K562 (cell line): ENCODE measurements around the gene TRPM6. TPM values are rescaled to one million over a fixed set of nuclear protein-coding genes. Genes with fewer than 3 reads are reported as not detected.

Experiments
- ATAC-seq: fragments of 200-7000 bp; cut with Tn5 transposase; 3 replicates; pipeline ENCODE4 v1.9.1; 2020; ENCODE audit warnings: moderate library complexity
- BruUV-seq: library from RNA; stranded (reverse); fragments of 400-500 nt; replicated peaks from 2 replicates; lab custom pipeline; 2021; lab: Mats Ljungman, UMichigan
- CTCF ChIA-PET: fragments of 300-600 bp; formaldehyde crosslinking; extraction: SDS; loops from one replicate; lab custom pipeline; 2021; ENCODE audit warnings: low intra/inter-chr PET ratio; lab: Yijun Ruan, JAX
- POLR2A ChIA-PET: fragments of 300-600, 350-650 bp; sonication (Branson Sonifier 250); formaldehyde crosslinking; extraction: SDS; loops from one replicate; lab custom pipeline; 2021; ENCODE audit warnings: antibody characterized with exemption, inconsistent platforms; lab: Yijun Ruan, JAX
- DNase-seq, 4 experiments: peaks; one replicate each; pipeline versions ENCODE4 v3.0.0 to v3.0.0-alpha.2; 2011 to 2018; ENCODE audit warnings: low spot score in 3 of 4, mixed read lengths in 3 of 4; ENCODE audit errors: extremely low read depth in 1 of 4
- FAIRE-seq: peaks from 2 replicates; lab custom pipeline; 2011; peaks lifted over from hg19 to GRCh38; lab: Jason Lieb, UNC
- H2AFZ ChIP-seq: 2 replicates; pipeline ENCODE4 v1.6.0; 2011; ENCODE audit warnings: low read depth, low read length, control low read depth, inconsistent platforms
- H3K27ac ChIP-seq: fragments of 200-600 bp; 3 replicates; pipeline ENCODE4 v1.8.0; 2011; ENCODE audit warnings: low read depth, mild to moderate bottlenecking, control low read depth, inconsistent platforms, low read length, moderate library complexity, mixed read lengths; ENCODE audit errors: extremely low read depth
- H3K27me3 ChIP-seq, 2 experiments: fragments of 300-600 bp in 1 of 2; 2 replicates in 1 of 2; 3 replicates in 1 of 2; pipeline versions ENCODE4 v1.6.0 to v1.8.0; 2011; ENCODE audit warnings: inconsistent platforms in 2 of 2, low read length in 2 of 2, mild to moderate bottlenecking in 1 of 2, mixed read lengths in 1 of 2, moderate library complexity in 1 of 2; ENCODE audit not compliant: control insufficient read depth in 2 of 2, insufficient read depth in 2 of 2
- H3K36me3 ChIP-seq: fragments of 300-600 bp; 3 replicates; pipeline ENCODE4 v1.8.0; 2011; ENCODE audit warnings: mild to moderate bottlenecking, low read length, inconsistent platforms; ENCODE audit not compliant: control insufficient read depth, insufficient read depth
- H3K4me1 ChIP-seq, 2 experiments: fragments of 200-600 bp in 1 of 2; replicated peaks in 1 of 2; 2 replicates in 1 of 2; 3 replicates in 1 of 2; pipeline versions ENCODE4 v1.5.1 to v1.8.0; 2011; ENCODE audit warnings: inconsistent platforms in 2 of 2, low read length in 2 of 2, mild to moderate bottlenecking in 1 of 2, mixed read lengths in 1 of 2, moderate library complexity in 1 of 2; ENCODE audit not compliant: control insufficient read depth in 2 of 2, insufficient read depth in 2 of 2
- H3K4me2 ChIP-seq: 2 replicates; pipeline ENCODE4 v1.6.1; 2011; ENCODE audit warnings: low read length, control low read depth, inconsistent platforms, mixed read lengths; ENCODE audit not compliant: insufficient read depth
- H3K4me3 ChIP-seq: fragments of 200-600 bp; sonication (generic), shearing (Covaris generic); 2 replicates; pipeline ENCODE4 v1.5.1; 2016; ENCODE audit warnings: control low read depth, inconsistent platforms
- H3K79me2 ChIP-seq: fragments of 200-600 bp; 3 replicates; pipeline ENCODE4 v1.8.0; 2011; ENCODE audit warnings: low read length, inconsistent platforms; ENCODE audit not compliant: control insufficient read depth, insufficient read depth
- H3K9ac ChIP-seq, 2 experiments: 2 replicates each; pipeline versions ENCODE4 v1.6.0 to v1.6.1; 2011; ENCODE audit warnings: low read depth in 2 of 2, low read length in 2 of 2, control low read depth in 1 of 2, inconsistent platforms in 1 of 2, mild to moderate bottlenecking in 1 of 2, mixed read lengths in 1 of 2; ENCODE audit not compliant: insufficient read depth in 1 of 2
- H3K9me1 ChIP-seq: one replicate; pipeline ENCODE4 v1.6.0; 2011; ENCODE audit warnings: inconsistent platforms, mild to moderate bottlenecking, low read length, moderate library complexity; ENCODE audit not compliant: control insufficient read depth, insufficient read depth
- H3K9me3 ChIP-seq: replicated peaks from 2 replicates; pipeline ENCODE4 v1.5.1; 2011; ENCODE audit warnings: low read depth, low read length, inconsistent platforms; ENCODE audit not compliant: control insufficient read depth, insufficient read depth
- H4K20me1 ChIP-seq: replicated peaks from 2 replicates; pipeline ENCODE4 v1.6.1; 2011; ENCODE audit warnings: low read length, inconsistent platforms, mixed read lengths; ENCODE audit not compliant: control insufficient read depth, insufficient read depth
- CBX8 ChIP-seq: fragments of 200-600 bp; sonication (generic); IDR thresholded peaks from 2 replicates; pipeline ENCODE4 v1.6.1; 2012; ENCODE audit warnings: borderline replicate concordance, mixed run types, low read depth, mild to moderate bottlenecking, moderate library complexity, mixed read lengths, low read length, control low read depth, inconsistent platforms; ENCODE audit not compliant: poor library complexity, severe bottlenecking; ENCODE audit errors: extremely low read depth
- DNMT1 ChIP-seq: fragments of 450-650 bp; IDR thresholded peaks from 2 replicates; pipeline ENCODE4 v1.6.1; 2016; ENCODE audit warnings: antibody characterized with exemption, mild to moderate bottlenecking
- ESRRB ChIP-seq: fragments of 250-450 bp; sonication (Bioruptor Pico); IDR thresholded peaks from 2 replicates; pipeline ENCODE4 v1.5.0; 2020; ENCODE audit warnings: mild to moderate bottlenecking, moderate library complexity, borderline replicate concordance
- MXI1 ChIP-seq: IDR thresholded peaks from 2 replicates; pipeline ENCODE4 v1.6.1; 2011; ENCODE audit warnings: low read depth, mild to moderate bottlenecking, improper control_type of control experiment, low read length
- PCBP1 ChIP-seq: fragments of 200-400 bp; formaldehyde crosslinking; IDR thresholded peaks from 2 replicates; pipeline ENCODE4 v1.6.1; 2018; ENCODE audit warnings: mild to moderate bottlenecking, low read depth, low read length; ENCODE audit not compliant: poor library complexity, severe bottlenecking
- RBM17 ChIP-seq: fragments of 200-400 bp; formaldehyde crosslinking; IDR thresholded peaks from 2 replicates; pipeline ENCODE4 v1.6.1; 2017; ENCODE audit warnings: low read depth, mild to moderate bottlenecking, low read length, borderline replicate concordance
- RCOR1 ChIP-seq, 2 experiments: IDR thresholded peaks; 2 replicates each; pipeline ENCODE4 v1.6.1; 2012; ENCODE audit warnings: low read depth in 2 of 2, low read length in 2 of 2, borderline replicate concordance in 1 of 2, improper control_type of control experiment in 1 of 2
- TAF15 ChIP-seq: fragments of 200-400 bp; formaldehyde crosslinking; IDR thresholded peaks from 2 replicates; pipeline ENCODE4 v1.6.1; 2017; ENCODE audit warnings: mild to moderate bottlenecking, low read depth, low read length, moderate library complexity
- ZC3H11A ChIP-seq: IDR thresholded peaks from 2 replicates; pipeline ENCODE4 v1.6.1; 2012; ENCODE audit warnings: low read depth, low read length, improper control_type of control experiment
- WGBS: fragments of 100-300 bp; shearing (Covaris generic); methylation state at CpG from one replicate; pipeline ENCODE4 v1.1.6; 2016; ENCODE audit warnings: low coverage, mixed read lengths; ENCODE audit not compliant: insufficient coverage; ENCODE audit errors: missing lambda C conversion rate; 5-methylcytosine and 5-hydroxymethylcytosine counted together
- in situ Hi-C: fragments of 300-500 bp; cut with MboI; formaldehyde crosslinking; loops from 4 replicates; pipeline ENCODE4 v1.15.0; 2018; ENCODE audit warnings: inconsistent platforms, mixed read lengths
- intact Hi-C: fragments of 100-400 bp; cut with micrococcal nuclease; formaldehyde crosslinking; loops from 2 replicates; pipeline ENCODE4 v1.14.2; 2022
- polyA plus RNA-seq, 8 experiments: library from polyadenylated mRNA; depleted of rRNA in 4 of 8; stranded (reverse) in 5 of 8; unstranded in 3 of 8; fragments of >200 nt; fragmentation: Nextera tagmentation in 2 of 8; fragmentation: Illumina TruSeq in 1 of 8; extraction: Ambion mirVana in 2 of 8; extraction: Trizol in 1 of 8; gene quantifications; 2 replicates each; pipeline versions ENCODE4 v1.2.1 to v1.2.3, GENCODE V29; 2011 to 2014; ENCODE audit warnings: inconsistent platforms in 1 of 8, missing spikeins in 1 of 8
- total RNA-seq, 7 experiments: library from RNA; depleted of rRNA in 6 of 7; stranded (reverse); fragments of >200 nt in 6 of 7; fragmentation: Illumina TruSeq in 2 of 7; extraction: Trizol in 2 of 7; gene quantifications; 2 replicates each; pipeline versions ENCODE4 v1.2.1 to v1.2.3, GENCODE V29; 2011 to 2021; ENCODE audit warnings: low replicate concordance in 1 of 7
- TF ChIP-seq, protein P1 (sequence below): sonication (generic); formaldehyde crosslinking; IDR thresholded peaks from 2 replicates; pipeline ENCODE4 v1.8.0; 2023; ENCODE audit warnings: missing genetic modification reagents, mild to moderate bottlenecking, borderline replicate concordance

Gene TRPM6
- total and polyA plus RNA-seq, 9 of the 15 experiments (the other 6 are each of a cell fraction or from before 2014, with no cell fraction given) = 0.03 to 0.16 (median 0.09) TPM

GRCh38 chr9:74697535-74697934, 190.2 kb downstream of the TRPM6 start (continued):
- TF ChIP-seq, protein P1, sequence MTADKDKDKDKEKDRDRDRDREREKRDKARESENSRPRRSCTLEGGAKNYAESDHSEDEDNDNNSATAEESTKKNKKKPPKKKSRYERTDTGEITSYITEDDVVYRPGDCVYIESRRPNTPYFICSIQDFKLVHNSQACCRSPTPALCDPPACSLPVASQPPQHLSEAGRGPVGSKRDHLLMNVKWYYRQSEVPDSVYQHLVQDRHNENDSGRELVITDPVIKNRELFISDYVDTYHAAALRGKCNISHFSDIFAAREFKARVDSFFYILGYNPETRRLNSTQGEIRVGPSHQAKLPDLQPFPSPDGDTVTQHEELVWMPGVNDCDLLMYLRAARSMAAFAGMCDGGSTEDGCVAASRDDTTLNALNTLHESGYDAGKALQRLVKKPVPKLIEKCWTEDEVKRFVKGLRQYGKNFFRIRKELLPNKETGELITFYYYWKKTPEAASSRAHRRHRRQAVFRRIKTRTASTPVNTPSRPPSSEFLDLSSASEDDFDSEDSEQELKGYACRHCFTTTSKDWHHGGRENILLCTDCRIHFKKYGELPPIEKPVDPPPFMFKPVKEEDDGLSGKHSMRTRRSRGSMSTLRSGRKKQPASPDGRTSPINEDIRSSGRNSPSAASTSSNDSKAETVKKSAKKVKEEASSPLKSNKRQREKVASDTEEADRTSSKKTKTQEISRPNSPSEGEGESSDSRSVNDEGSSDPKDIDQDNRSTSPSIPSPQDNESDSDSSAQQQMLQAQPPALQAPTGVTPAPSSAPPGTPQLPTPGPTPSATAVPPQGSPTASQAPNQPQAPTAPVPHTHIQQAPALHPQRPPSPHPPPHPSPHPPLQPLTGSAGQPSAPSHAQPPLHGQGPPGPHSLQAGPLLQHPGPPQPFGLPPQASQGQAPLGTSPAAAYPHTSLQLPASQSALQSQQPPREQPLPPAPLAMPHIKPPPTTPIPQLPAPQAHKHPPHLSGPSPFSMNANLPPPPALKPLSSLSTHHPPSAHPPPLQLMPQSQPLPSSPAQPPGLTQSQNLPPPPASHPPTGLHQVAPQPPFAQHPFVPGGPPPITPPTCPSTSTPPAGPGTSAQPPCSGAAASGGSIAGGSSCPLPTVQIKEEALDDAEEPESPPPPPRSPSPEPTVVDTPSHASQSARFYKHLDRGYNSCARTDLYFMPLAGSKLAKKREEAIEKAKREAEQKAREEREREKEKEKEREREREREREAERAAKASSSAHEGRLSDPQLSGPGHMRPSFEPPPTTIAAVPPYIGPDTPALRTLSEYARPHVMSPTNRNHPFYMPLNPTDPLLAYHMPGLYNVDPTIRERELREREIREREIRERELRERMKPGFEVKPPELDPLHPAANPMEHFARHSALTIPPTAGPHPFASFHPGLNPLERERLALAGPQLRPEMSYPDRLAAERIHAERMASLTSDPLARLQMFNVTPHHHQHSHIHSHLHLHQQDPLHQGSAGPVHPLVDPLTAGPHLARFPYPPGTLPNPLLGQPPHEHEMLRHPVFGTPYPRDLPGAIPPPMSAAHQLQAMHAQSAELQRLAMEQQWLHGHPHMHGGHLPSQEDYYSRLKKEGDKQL (CRISPR knock-in tag) = no peak
- no peak for TF ChIP-seq TAF15
- TF ChIP-seq ZC3H11A = no peak
- no peak for TF ChIP-seq ESRRB (CRISPR knock-in tag)
- TF ChIP-seq, all 486 proteins: peak for 0

DNA sequence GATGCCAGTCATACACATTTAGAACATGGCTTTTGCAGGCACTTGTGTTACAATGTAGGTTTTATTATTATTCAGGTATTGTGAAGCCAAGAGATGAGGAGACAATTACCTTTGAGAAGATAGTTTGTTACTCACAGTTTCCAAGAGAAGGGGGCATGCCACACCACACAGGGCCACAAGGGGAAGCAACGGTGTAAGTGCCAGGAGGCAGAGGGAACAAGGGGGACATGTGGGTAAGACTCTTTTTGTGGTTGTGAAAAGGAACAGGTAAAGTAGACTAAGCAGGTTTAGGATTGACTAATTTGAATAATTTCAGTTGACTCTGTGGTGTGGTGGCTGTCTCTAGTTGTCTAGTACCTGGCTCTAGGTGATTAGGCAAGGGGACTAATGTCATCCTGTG, 191.2 kb downstream of the TRPM6 start:
- no peaks in the 10 kb centered on the region for H3K4me1 ChIP-seq
- H3K79me2 ChIP-seq = no peaks in the 10 kb centered on the region
- no peaks in the 10 kb centered on the region for H3K27me3 ChIP-seq
- no peak overlapping the region for H2AFZ ChIP-seq
- no peak overlapping the region for H3K4me3 ChIP-seq
- no peak overlapping the region for H3K4me2 ChIP-seq
- no peaks in the 10 kb centered on the region for H3K9me1 ChIP-seq
- H3K9me3 ChIP-seq = no peaks in the 10 kb centered on the region
- H3K27ac ChIP-seq = no peak overlapping the region
- no peak for ATAC-seq
- 0% methylated on average over 1 of the region's 1 CpG for WGBS
- DNase-seq = no peak
- in situ Hi-C loops = no loop called here
- no peak for FAIRE-seq
- H4K20me1 ChIP-seq = no peaks in the 10 kb centered on the region
- no TSS peak for BruUV-seq
- POLR2A ChIA-PET = no interaction called here
- intact Hi-C loops = no loop called here
- no peak overlapping the region for H3K9ac ChIP-seq
- CTCF ChIA-PET = no interaction called here
- no peaks in the 10 kb centered on the region for H3K36me3 ChIP-seq
- TF ChIP-seq RBM17 (no peak), CBX8 (no peak), PCBP1 (no peak), DNMT1 (no peak), MXI1 (no peak), RCOR1 (IDR thresholded peaks at IDR 0.05; ENCODE audit: borderline replicate concordance in 1 of 2, low read depth in 2 of 2, low read length in 2 of 2) (no peak)
